Liver (tissue), 9 donors: ENCODE measurements around the gene CCND1. TPM values are rescaled to one million over a fixed set of nuclear protein-coding genes. Genes with fewer than 3 reads are reported as not detected.

Source experiments
- DNase-seq: peaks from one replicate; pipeline ENCODE4 v3.0.0-alpha.2; 2017; ENCODE audit warnings: low spot score
- H3K27ac ChIP-seq, 2 donors: one replicate each; pipeline ENCODE4 v1.7.0; 2013; ENCODE audit warnings: inconsistent platforms in 2 of 2, low read length in 2 of 2, control low read depth in 1 of 2, low read depth in 1 of 2, mild to moderate bottlenecking in 1 of 2
- H3K27me3 ChIP-seq, 4 donors: one replicate each; pipeline versions ENCODE4 v1.6.1 to v1.7.0; 2013; ENCODE audit warnings: low read length in 3 of 4, inconsistent platforms in 1 of 4, mild to moderate bottlenecking in 1 of 4, moderate library complexity in 1 of 4; ENCODE audit not compliant: control insufficient read depth in 4 of 4, insufficient read depth in 4 of 4
- H3K36me3 ChIP-seq, 4 donors: one replicate each; pipeline versions ENCODE4 v1.6.1 to v1.7.0; 2013; ENCODE audit warnings: low read length in 3 of 4, mild to moderate bottlenecking in 3 of 4, low read depth in 1 of 4, moderate library complexity in 1 of 4; ENCODE audit not compliant: control insufficient read depth in 4 of 4, insufficient read depth in 3 of 4
- H3K4me1 ChIP-seq, 4 donors: one replicate each; pipeline versions ENCODE4 v1.6.1 to v1.7.0; 2013; ENCODE audit warnings: low read length in 3 of 4, mild to moderate bottlenecking in 3 of 4, moderate library complexity in 1 of 4; ENCODE audit not compliant: control insufficient read depth in 4 of 4, insufficient read depth in 4 of 4
- H3K4me3 ChIP-seq, 3 donors: one replicate each; pipeline versions ENCODE4 v1.6.1 to v1.7.0; 2013; ENCODE audit warnings: low read length in 3 of 3, control low read depth in 1 of 3, low read depth in 1 of 3, mild to moderate bottlenecking in 1 of 3
- H3K9ac ChIP-seq, 2 donors: one replicate each; pipeline ENCODE4 v1.7.0; 2013; ENCODE audit warnings: low read length in 2 of 2, mild to moderate bottlenecking in 2 of 2, moderate library complexity in 2 of 2, control low read depth in 1 of 2, low read depth in 1 of 2
- H3K9me3 ChIP-seq, 4 donors: one replicate each; pipeline versions ENCODE4 v1.6.1 to v1.7.0; 2013; ENCODE audit warnings: low read length in 3 of 4; ENCODE audit not compliant: control insufficient read depth in 4 of 4
- ATF3 ChIP-seq: IDR thresholded peaks from 2 replicates; pipeline ENCODE4 v1.6.1; 2016; ENCODE audit warnings: antibody characterized with exemption
- HNF4A ChIP-seq, 2 donors: conservative IDR thresholded peaks; 2 replicates each; pipeline ENCODE4 v1.6.1; 2016; ENCODE audit warnings: antibody characterized with exemption in 2 of 2, mild to moderate bottlenecking in 2 of 2
- MAX ChIP-seq: IDR thresholded peaks from 2 replicates; pipeline ENCODE4 v1.6.1; 2016; ENCODE audit warnings: antibody characterized with exemption
- REST ChIP-seq: IDR thresholded peaks from 2 replicates; pipeline ENCODE4 v1.6.1; 2016; ENCODE audit warnings: antibody characterized with exemption, mild to moderate bottlenecking
- WGBS: extraction: QIAGEN DNeasy Blood & Tissue Kit; methylation state at CpG from one replicate; pipeline ENCODE4 v1.1.7; 2013; 5-methylcytosine and 5-hydroxymethylcytosine counted together
- polyA plus RNA-seq, 2 donors: library from polyadenylated mRNA; stranded (reverse) in 1 of 2; unstranded in 1 of 2; fragments of 200-250 nt in 1 of 2; fragments of >200 nt in 1 of 2; fragmentation: Nextera tagmentation in 1 of 2; extraction: Ambion mirVana in 1 of 2; gene quantifications; one replicate each; pipeline versions ENCODE4 v1.2.1 to v1.2.3, GENCODE V29; 2013 to 2015
- total RNA-seq, 2 donors: library from RNA; depleted of rRNA; stranded (reverse); fragments of >200 nt; gene quantifications; one replicate each; pipeline ENCODE4 v1.2.3, GENCODE V29; 2014
- TF ChIP-seq, protein P1 (sequence below): IDR thresholded peaks from 2 replicates; pipeline ENCODE4 v1.6.1; 2016; ENCODE audit warnings: antibody characterized with exemption
- donor health status: healthy.
- donor health status: healthy.
- donor health status: healthy.
- donor health status: healthy.
- donor health status: healthy.

The CCND1 gene
- total and polyA plus RNA-seq, 4 donors, result 28.9 to 100 (median 53.3) TPM

DNA sequence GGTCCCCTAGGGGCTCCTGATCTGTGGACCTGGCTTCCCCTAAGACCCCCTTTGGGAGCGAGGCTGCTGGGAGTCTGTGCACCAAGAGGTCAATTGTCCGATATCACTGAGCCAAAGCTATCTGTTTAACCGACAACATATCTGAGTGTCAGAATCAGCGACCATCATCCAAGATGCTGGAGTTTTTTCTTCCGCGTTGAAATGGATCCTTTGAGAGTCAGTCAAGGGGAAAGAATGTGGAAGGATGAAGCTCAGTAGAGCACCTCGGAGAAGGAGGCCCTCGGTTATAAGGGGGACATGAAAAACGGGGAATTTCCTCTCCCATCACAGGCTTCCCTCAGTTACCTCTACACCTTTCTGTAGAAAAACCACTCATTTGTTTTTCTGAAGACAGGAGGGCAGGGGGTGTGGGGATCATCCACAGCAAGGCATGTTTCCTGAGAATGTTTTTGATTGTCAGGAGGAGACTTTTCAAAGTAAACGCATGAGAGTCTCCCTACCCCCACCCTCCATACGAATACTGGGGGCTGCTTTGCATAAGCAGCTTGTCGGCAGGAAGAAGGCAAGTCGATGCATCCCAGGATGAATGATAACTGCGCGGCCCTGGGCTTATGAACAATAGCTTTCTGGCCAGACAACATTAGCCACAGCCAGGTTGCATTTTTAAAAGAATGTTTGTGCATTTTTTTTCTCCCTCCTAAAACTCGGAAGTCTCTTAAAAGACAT lies 37.7 kb upstream of the CCND1 start (continued):
- TF ChIP-seq REST, result no peak

GRCh38 chr11:69604055-69604454 lies 36.9 kb upstream of the CCND1 start:
- WGBS, result 87% methylated on average over 7 of the region's 7 CpGs
- Histone ChIP-seq H3K9me3 (peaks cover 0 to 3% (median under 1%) of the 10 kb centered on the region in 4 donors), H3K27ac (no peak overlapping the region), H3K4me1 (no peaks in the 10 kb centered on the region), H3K36me3 (no peaks in the 10 kb centered on the region), H3K27me3 (no peaks in the 10 kb centered on the region), H3K4me3 (no peak overlapping the region), H3K9ac (no peak overlapping the region)
- TF ChIP-seq MAX, result no peak
- no peak for TF ChIP-seq ATF3
- TF ChIP-seq HNF4A (conservative IDR thresholded peaks at IDR 0.05), result no peak
- no peak for DNase-seq

GRCh38 chr11:69605737-69606526 lies 35.0 kb upstream of the CCND1 start:
- Histone ChIP-seq H3K36me3 (no peaks in the 10 kb centered on the region), H3K4me1 (no peaks in the 10 kb centered on the region), H3K27me3 (no peaks in the 10 kb centered on the region), H3K9ac (no peak overlapping the region), H3K4me3 (no peak overlapping the region), H3K27ac (no peak overlapping the region), H3K9me3 (peaks cover 0 to 16% (median 8%) of the 10 kb centered on the region in 4 donors)
- DNase-seq, result no peak
- no peak for TF ChIP-seq REST
- TF ChIP-seq, protein P1, sequence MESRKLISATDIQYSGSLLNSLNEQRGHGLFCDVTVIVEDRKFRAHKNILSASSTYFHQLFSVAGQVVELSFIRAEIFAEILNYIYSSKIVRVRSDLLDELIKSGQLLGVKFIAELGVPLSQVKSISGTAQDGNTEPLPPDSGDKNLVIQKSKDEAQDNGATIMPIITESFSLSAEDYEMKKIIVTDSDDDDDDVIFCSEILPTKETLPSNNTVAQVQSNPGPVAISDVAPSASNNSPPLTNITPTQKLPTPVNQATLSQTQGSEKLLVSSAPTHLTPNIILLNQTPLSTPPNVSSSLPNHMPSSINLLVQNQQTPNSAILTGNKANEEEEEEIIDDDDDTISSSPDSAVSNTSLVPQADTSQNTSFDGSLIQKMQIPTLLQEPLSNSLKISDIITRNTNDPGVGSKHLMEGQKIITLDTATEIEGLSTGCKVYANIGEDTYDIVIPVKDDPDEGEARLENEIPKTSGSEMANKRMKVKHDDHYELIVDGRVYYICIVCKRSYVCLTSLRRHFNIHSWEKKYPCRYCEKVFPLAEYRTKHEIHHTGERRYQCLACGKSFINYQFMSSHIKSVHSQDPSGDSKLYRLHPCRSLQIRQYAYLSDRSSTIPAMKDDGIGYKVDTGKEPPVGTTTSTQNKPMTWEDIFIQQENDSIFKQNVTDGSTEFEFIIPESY, result no peak
- no peak for TF ChIP-seq HNF4A (conservative IDR thresholded peaks at IDR 0.05)
- WGBS, result 86% methylated on average over 18 of the region's 18 CpGs
